ENCODE results near the gene DUSP5. TPM values are rescaled to one million over a fixed set of nuclear protein-coding genes. Genes with fewer than 3 reads are reported as not detected.

The DUSP5 gene
- total RNA-seq, 1 experiment from 2014 or later, result 23.6 TPM

DNA sequence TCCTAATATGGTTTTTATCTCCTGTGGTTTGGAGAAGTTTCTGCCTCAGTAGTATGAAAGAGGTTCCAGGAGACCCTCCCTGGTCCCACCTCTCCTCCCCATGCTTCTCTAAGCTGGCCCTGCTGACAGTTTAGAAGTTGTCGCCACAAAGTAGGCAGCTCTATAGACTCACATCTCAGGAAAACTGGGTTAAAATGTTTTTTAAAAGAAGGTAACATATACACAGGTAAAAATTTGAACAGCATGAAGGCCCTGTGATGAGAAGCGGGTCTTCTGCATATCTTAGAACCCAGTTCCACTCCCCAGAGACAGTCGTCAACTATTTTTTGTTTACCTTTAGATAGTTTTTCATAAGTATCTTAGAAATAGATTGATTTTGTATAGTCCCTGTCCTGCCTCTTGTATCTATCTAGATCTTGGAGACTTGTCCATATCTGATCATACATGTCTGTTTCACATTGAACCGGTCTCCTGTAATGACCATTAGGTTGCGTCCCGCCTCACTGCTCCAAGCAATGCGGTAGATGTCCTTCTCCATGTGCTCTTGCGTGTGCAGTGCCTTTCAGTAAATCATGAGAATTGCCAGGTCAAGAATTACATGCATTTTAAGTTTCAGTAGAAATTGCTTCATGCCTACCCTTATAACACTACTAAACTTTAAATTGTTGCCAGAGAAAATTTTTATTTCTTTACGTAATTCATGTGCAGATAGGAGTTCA, 2.2 kb downstream of the DUSP5 start:
- Histone ChIP-seq H3K9ac (ENCODE audit: low read length) (0 out of 2 replicates have a peak overlapping the region, but pooled peaks have one; percentile 65), H3K36me3 (ENCODE audit: insufficient read depth, low read length) (0 out of 2 replicates have a peak, but pooled peaks cover 9% of the 10 kb centered on the region), H3K4me1 (ENCODE audit: low read length) (peaks cover 53% of the 10 kb centered on the region), H3K9me2 (replicated peaks; ENCODE audit: insufficient read depth, low read length) (no peaks in the 10 kb centered on the region), H3K79me2 (ENCODE audit: low read length) (0 out of 2 replicates have a peak, but pooled peaks cover 3% of the 10 kb centered on the region), H3K4me3 (ENCODE audit: low read length) (peak overlapping the region; percentile 85; the same call in 1 of the 2 replicates), H3K27me3 (ENCODE audit: low read length) (no peaks in the 10 kb centered on the region; the same call in 1 of the 2 replicates), H2AFZ (ENCODE audit: low read length) (no peak overlapping the region), H3K4me2 (ENCODE audit: low read depth, low read length, poor library complexity, severe bottlenecking) (peak overlapping the region; percentile 94), H4K20me1 (ENCODE audit: insufficient read depth, low read depth, low read length) (peaks cover 69% of the 10 kb centered on the region), H3K9me3 (ENCODE audit: low read length) (no peaks in the 10 kb centered on the region), H3K27ac (ENCODE audit: low read length) (no peak overlapping the region)
- DNase-seq, result no peak

GRCh38 chr10:110500515-110500905, 2.8 kb downstream of the DUSP5 start:
- H3K36me3 ChIP-seq (ENCODE audit: insufficient read depth, low read length), result 0 out of 2 replicates have a peak, but pooled peaks cover 9% of the 10 kb centered on the region
- no peak overlapping the region for H2AFZ ChIP-seq (ENCODE audit: low read length)
- no peaks in the 10 kb centered on the region for H3K9me2 ChIP-seq (replicated peaks; ENCODE audit: insufficient read depth, low read length)
- no peak for DNase-seq
- H3K27ac ChIP-seq (ENCODE audit: low read length), result no peak overlapping the region
- no peak overlapping the region for H3K4me2 ChIP-seq (ENCODE audit: low read depth, low read length, poor library complexity, severe bottlenecking)
- peaks cover 53% of the 10 kb centered on the region for H3K4me1 ChIP-seq (ENCODE audit: low read length)
- no peaks in the 10 kb centered on the region; the same call in 1 of the 2 replicates for H3K27me3 ChIP-seq (ENCODE audit: low read length)
- no peak overlapping the region for H3K4me3 ChIP-seq (ENCODE audit: low read length)
- no peak overlapping the region for H3K9ac ChIP-seq (ENCODE audit: low read length)
- no peaks in the 10 kb centered on the region for H3K9me3 ChIP-seq (ENCODE audit: low read length)
- peaks cover 71% of the 10 kb centered on the region for H4K20me1 ChIP-seq (ENCODE audit: insufficient read depth, low read depth, low read length)
- 0 out of 2 replicates have a peak, but pooled peaks cover 3% of the 10 kb centered on the region for H3K79me2 ChIP-seq (ENCODE audit: low read length)

DNA sequence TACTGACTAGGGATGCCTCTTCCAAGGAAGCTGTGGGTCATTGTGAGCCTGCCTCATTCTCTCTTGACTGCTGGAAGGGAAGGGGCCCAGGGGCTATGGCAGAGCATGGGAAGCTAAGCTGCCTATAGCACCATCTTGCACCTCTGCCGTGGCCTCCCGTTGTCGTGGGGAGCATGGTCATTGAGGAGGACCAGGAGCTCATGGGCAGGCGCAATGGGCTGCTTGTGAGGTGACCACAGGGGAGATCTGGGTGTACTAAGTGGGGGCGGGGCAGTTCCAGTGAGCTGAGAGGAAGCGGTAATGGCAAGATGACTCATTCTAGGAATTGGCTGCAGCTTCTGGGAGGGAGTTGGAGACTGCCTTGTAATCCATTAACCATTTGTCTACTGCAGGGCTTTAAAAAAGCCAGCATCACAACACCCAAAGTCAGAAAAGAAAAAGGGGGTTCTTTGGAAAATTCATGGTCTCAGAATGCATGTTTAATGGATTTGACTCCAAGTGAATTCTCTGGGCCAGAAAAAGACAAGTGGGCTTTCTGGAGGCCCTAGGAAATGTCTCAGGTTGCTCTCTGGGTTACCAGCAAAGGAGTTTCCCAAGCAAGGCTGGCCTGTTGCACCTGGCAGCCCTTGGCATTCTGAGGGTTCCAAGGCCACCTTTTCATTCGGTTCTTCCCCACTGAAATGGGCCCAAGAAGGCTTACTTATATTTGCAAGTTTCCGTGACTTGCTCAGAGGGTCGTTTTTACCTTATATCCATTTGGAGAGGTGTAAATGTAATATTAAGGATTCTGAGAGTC, 3.6 kb downstream of the DUSP5 start:
- Histone ChIP-seq H3K27me3 (ENCODE audit: low read length) (no peaks in the 10 kb centered on the region; the same call in 1 of the 2 replicates), H3K36me3 (ENCODE audit: insufficient read depth, low read length) (0 out of 2 replicates have a peak, but pooled peaks cover 9% of the 10 kb centered on the region), H3K4me2 (ENCODE audit: low read depth, low read length, poor library complexity, severe bottlenecking) (no peak overlapping the region), H3K79me2 (ENCODE audit: low read length) (0 out of 2 replicates have a peak, but pooled peaks cover 3% of the 10 kb centered on the region), H3K27ac (ENCODE audit: low read length) (no peak overlapping the region), H4K20me1 (ENCODE audit: insufficient read depth, low read depth, low read length) (peaks cover 68% of the 10 kb centered on the region), H3K9me3 (ENCODE audit: low read length) (no peaks in the 10 kb centered on the region), H3K9ac (ENCODE audit: low read length) (no peak overlapping the region), H3K4me3 (ENCODE audit: low read length) (no peak overlapping the region), H2AFZ (ENCODE audit: low read length) (no peak overlapping the region), H3K9me2 (replicated peaks; ENCODE audit: insufficient read depth, low read length) (no peaks in the 10 kb centered on the region), H3K4me1 (ENCODE audit: low read length) (peaks cover 53% of the 10 kb centered on the region)
- no peak for DNase-seq

DNA sequence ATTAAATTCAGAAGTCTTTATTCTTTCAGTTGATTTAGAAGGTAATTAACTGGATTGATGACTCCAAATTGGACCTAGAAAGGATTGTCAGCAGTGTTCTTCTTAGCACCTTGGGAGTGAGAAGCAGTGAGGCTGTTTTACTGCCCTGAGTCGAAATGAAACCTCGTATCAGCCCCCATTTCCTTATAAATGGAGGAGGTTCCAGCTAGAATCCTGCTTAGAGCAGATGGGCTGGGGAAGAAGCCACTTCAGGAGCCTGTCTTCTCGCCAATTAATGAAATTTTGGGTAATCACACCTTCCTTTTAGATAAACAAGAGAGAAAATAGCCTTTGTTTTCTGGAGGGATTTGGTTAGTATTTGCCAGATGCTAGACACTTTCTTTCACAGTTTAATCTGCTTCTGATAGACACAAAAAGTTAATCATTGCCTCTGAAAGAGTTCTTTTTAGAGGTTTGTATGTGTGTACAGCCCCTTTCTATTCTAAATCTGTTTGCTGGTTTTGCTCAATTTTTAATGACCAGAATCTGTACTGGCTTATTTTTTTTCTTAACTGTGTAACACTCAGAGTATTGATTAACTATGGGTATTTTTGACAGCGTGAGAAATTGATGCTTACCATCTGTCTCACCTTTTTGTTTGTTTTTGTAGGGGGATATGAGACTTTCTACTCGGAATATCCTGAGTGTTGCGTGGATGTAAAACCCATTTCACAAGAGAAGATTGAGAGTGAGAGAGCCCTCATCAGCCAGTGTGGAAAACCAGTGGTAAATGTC, 4.6 kb downstream of the DUSP5 start:
- Histone ChIP-seq H3K4me2 (ENCODE audit: low read depth, low read length, poor library complexity, severe bottlenecking) (peak overlapping the region; percentile 45), H3K4me3 (ENCODE audit: low read length) (no peak overlapping the region), H3K9ac (ENCODE audit: low read length) (no peak overlapping the region), H3K36me3 (ENCODE audit: insufficient read depth, low read length) (0 out of 2 replicates have a peak, but pooled peaks cover 9% of the 10 kb centered on the region), H3K4me1 (ENCODE audit: low read length) (peaks cover 53% of the 10 kb centered on the region), H3K27me3 (ENCODE audit: low read length) (no peaks in the 10 kb centered on the region; the same call in 1 of the 2 replicates), H3K9me2 (replicated peaks; ENCODE audit: insufficient read depth, low read length) (no peaks in the 10 kb centered on the region), H3K79me2 (ENCODE audit: low read length) (0 out of 2 replicates have a peak, but pooled peaks cover 3% of the 10 kb centered on the region), H4K20me1 (ENCODE audit: insufficient read depth, low read depth, low read length) (peaks cover 64% of the 10 kb centered on the region), H2AFZ (ENCODE audit: low read length) (no peak overlapping the region), H3K9me3 (ENCODE audit: low read length) (no peaks in the 10 kb centered on the region), H3K27ac (ENCODE audit: low read length) (no peak overlapping the region)
- no peak for DNase-seq

DNA sequence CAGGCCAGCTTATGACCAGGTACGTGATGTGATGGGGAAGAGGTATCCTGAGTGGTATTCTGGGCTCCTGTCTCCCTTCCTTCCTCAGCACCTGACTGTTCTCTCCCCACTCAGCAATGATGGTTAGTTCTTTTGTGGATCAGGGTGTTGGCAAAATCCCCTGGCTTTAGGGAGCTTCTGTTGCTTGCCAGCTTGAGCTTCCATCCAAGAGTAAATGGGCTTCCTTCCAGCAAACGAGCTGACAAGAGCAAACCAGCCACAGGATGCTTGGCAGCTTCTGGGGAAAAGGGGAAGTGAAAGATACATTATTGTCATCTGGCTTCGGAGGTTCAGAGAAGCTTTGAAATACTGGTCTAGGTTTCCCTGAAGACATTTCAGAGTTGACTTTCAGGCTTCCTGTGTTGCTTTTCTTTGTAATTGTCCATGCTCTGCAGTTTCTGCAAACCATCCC, 5.2 kb downstream of the DUSP5 start:
- Histone ChIP-seq H3K4me2 (ENCODE audit: low read depth, low read length, poor library complexity, severe bottlenecking) (peak overlapping the region; percentile 45), H3K9me3 (ENCODE audit: low read length) (no peaks in the 10 kb centered on the region), H3K27me3 (ENCODE audit: low read length) (no peaks in the 10 kb centered on the region; the same call in 1 of the 2 replicates), H3K27ac (ENCODE audit: low read length) (no peak overlapping the region), H3K36me3 (ENCODE audit: insufficient read depth, low read length) (0 out of 2 replicates have a peak, but pooled peaks cover 9% of the 10 kb centered on the region), H3K9me2 (replicated peaks; ENCODE audit: insufficient read depth, low read length) (no peaks in the 10 kb centered on the region), H3K79me2 (ENCODE audit: low read length) (0 out of 2 replicates have a peak, but pooled peaks cover 3% of the 10 kb centered on the region), H4K20me1 (ENCODE audit: insufficient read depth, low read depth, low read length) (peaks cover 69% of the 10 kb centered on the region), H3K4me3 (ENCODE audit: low read length) (no peak overlapping the region), H3K9ac (ENCODE audit: low read length) (no peak overlapping the region), H2AFZ (ENCODE audit: low read length) (no peak overlapping the region), H3K4me1 (ENCODE audit: low read length) (peaks cover 57% of the 10 kb centered on the region)
- peak; percentile 90 for DNase-seq

DNA sequence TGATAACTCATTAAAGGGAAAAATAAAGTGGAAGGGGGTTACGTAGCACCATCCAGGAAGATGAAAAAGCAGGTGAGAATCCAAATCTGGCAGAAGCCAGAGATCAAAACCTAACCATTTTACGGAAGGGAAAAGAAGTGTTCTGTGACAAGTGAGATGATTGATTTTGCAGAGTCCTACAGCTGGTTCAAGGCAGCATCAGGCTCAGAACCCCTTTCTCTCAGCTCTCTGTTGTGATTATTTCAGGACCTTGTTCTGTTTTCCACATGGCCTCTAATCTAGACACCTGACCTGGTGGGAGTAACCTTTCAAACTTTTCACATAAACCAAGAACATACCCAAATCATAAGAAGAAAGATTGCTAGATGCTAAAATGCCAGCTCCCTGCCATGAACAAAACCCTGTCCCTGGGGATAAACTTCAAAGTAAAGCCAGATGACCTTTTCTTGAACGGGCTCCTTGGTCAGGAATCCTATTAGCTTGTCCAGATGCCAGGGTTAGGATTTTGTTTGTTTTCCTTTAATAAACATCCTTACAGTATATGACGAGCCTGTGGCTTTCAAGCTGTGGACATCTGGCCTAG, 5.9 kb downstream of the DUSP5 start:
- no peak overlapping the region for H2AFZ ChIP-seq (ENCODE audit: low read length)
- H3K4me2 ChIP-seq (ENCODE audit: low read depth, low read length, poor library complexity, severe bottlenecking), result peak overlapping the region; percentile 45
- no peak overlapping the region for H3K9ac ChIP-seq (ENCODE audit: low read length)
- H4K20me1 ChIP-seq (ENCODE audit: insufficient read depth, low read depth, low read length), result peaks cover 65% of the 10 kb centered on the region
- DNase-seq, result no peak
- H3K27ac ChIP-seq (ENCODE audit: low read length), result no peak overlapping the region
- no peaks in the 10 kb centered on the region for H3K9me3 ChIP-seq (ENCODE audit: low read length)
- no peaks in the 10 kb centered on the region; the same call in 1 of the 2 replicates for H3K27me3 ChIP-seq (ENCODE audit: low read length)
- peaks cover 55% of the 10 kb centered on the region for H3K4me1 ChIP-seq (ENCODE audit: low read length)
- H3K4me3 ChIP-seq (ENCODE audit: low read length), result no peak overlapping the region
- H3K9me2 ChIP-seq (replicated peaks; ENCODE audit: insufficient read depth, low read length), result no peaks in the 10 kb centered on the region
- H3K79me2 ChIP-seq (ENCODE audit: low read length), result 0 out of 2 replicates have a peak, but pooled peaks cover 3% of the 10 kb centered on the region
- H3K36me3 ChIP-seq (ENCODE audit: insufficient read depth, low read length), result 0 out of 2 replicates have a peak, but pooled peaks cover 9% of the 10 kb centered on the region

DNA sequence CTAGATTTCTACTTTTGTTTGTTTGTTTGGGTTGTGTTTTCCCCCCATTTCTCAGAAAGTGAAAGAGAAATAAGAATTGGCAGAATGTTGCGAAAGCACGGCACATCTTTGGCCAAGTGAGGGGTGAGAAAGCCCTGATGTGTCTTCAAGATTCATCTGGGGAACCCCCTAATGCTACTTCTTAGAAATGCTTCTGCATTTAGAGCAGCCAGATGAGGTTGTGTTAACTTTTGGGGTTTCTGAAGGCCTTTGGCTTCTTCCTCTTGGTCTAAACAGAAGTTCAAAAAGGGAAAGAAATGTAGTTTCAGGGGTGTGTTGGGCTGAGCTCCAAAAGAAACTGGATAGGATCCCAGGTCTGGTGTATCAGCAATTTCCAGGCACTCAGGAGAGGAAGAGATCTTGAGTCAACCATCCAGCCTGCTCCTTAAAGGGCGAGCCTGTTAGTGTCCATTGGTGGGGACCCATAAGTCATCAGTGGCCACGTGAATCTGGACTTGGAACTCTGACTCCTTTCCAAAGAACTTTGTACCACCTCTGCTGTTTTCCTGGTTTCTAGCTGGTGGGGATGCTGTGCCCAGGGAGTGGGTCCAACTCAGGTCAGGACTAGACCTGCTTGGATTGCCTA, 6.5 kb downstream of the DUSP5 start:
- Histone ChIP-seq H3K9me2 (replicated peaks; ENCODE audit: insufficient read depth, low read length) (no peaks in the 10 kb centered on the region), H3K4me2 (ENCODE audit: low read depth, low read length, poor library complexity, severe bottlenecking) (no peak overlapping the region), H2AFZ (ENCODE audit: low read length) (no peak overlapping the region), H3K4me3 (ENCODE audit: low read length) (no peak overlapping the region), H3K9me3 (ENCODE audit: low read length) (no peaks in the 10 kb centered on the region), H3K79me2 (ENCODE audit: low read length) (0 out of 2 replicates have a peak, but pooled peaks cover under 1% of the 10 kb centered on the region), H3K4me1 (ENCODE audit: low read length) (peaks cover 49% of the 10 kb centered on the region), H3K9ac (ENCODE audit: low read length) (no peak overlapping the region), H3K27ac (ENCODE audit: low read length) (no peak overlapping the region), H3K27me3 (ENCODE audit: low read length) (no peaks in the 10 kb centered on the region; the same call in 1 of the 2 replicates), H3K36me3 (ENCODE audit: insufficient read depth, low read length) (0 out of 2 replicates have a peak, but pooled peaks cover 9% of the 10 kb centered on the region), H4K20me1 (ENCODE audit: insufficient read depth, low read depth, low read length) (peaks cover 59% of the 10 kb centered on the region)
- DNase-seq, result no peak

All from Karpas-422 (cell line).